ENCODE data around the gene CGB8. TPM values are rescaled to one million over a fixed set of nuclear protein-coding genes. Genes with fewer than 3 reads are reported as not detected.

CGB8 gene
- total and polyA plus RNA-seq, 2 experiments from 2014 or later: 1.9 to 4.5 TPM

DNA sequence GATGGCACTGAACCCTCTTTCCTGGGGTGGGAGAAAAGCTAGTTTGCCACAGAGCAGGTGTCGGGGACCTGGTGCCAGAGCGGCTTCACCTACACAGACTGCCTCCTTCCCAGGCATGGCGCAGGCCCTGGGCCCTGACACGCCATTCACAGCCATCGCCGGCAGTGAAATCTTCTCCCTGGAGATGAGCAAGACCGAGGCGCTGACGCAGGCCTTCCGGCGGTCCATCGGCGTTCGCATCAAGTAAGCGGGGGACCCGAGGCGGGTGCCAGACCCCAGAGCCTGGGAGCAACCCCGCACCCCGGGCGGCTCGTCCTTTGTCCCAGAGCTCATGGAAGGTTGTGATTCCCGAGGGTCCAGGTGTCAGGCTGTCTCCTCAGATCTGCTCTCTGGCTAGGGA, 42.0 kb downstream of the CGB8 start:
- no peak for DNase-seq
- peaks cover 3% of the 10 kb centered on the region; the same call in 1 of the 2 replicates for H3K36me3 ChIP-seq (ENCODE audit: low read depth)
- WGBS, 2 experiments (ENCODE audit: low coverage in 1 of 2, low lambda C conversion rate in 2 of 2, missing lambda C conversion rate in 2 of 2): 94 to 95% methylated on average over 17 to 22 of the region's 22 CpGs

DNA sequence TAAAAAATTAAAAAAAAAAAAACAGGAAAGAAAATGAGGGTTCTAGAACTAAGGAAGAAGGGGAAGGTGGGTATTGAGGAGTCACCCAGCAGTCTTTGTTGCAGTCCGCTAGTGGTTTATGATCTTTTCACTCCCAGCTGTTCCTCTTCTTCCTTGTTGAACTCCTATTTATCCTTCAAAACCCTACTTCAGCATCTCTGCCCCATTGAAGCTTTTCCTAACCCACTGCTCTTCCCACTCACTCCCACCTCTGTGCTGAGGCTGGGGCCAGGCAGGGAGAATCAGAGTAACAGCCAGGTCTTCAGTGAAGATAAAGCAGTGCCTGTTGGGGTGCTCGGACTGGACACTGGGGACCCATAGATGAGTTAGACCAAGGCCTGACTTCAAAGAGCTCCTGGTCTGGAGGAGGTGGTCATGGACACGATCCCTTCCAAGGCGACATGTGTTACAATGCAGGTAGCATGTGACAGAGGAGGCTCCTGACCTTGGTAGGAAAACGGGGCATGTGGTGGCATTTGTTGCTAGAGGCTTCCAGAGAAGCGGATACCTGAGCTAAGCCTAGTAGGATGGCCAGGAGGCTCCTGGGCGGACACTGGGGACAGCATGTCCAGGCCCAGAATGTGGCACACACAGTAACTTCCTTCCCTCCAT, 43.8 kb downstream of the CGB8 start:
- DNase-seq: no peak
- H3K9ac ChIP-seq: no peak overlapping the region
- 93 to 97% methylated on average over 7 of the region's 7 CpGs for WGBS, 2 experiments (ENCODE audit: low coverage in 1 of 2, low lambda C conversion rate in 2 of 2, missing lambda C conversion rate in 2 of 2)
- TF ChIP-seq EZH2phosphoT487 (IDR thresholded peaks at IDR 0.05; ENCODE audit: insufficient read depth, low read depth) (no peak), EZH2 (IDR thresholded peaks at IDR 0.05; ENCODE audit: insufficient read depth, poor library complexity, severe bottlenecking) (no peak)
- H3K36me3 ChIP-seq (ENCODE audit: low read depth): peaks cover 3% of the 10 kb centered on the region; the same call in 1 of the 2 replicates
- no peaks in the 10 kb centered on the region for H3K4me1 ChIP-seq (ENCODE audit: insufficient read depth)
- H3K27me3 ChIP-seq (replicated peaks; ENCODE audit: insufficient read depth): no peaks in the 10 kb centered on the region
- no peaks in the 10 kb centered on the region for H4K20me1 ChIP-seq (ENCODE audit: insufficient read depth)
- H3K4me3 ChIP-seq: no peak overlapping the region
- no peaks in the 10 kb centered on the region for H3K9me3 ChIP-seq (ENCODE audit: low read depth)
- H2AFZ ChIP-seq: no peak overlapping the region
- H3K79me2 ChIP-seq (ENCODE audit: insufficient read depth): peaks cover 11% of the 10 kb centered on the region; the same call in 1 of the 2 replicates
- H3K4me2 ChIP-seq (ENCODE audit: unreplicated experiment): no peak overlapping the region
- in situ Hi-C loops (cut with MboI): no loop called here
- H3K9me2 ChIP-seq (ENCODE audit: insufficient read depth): no peaks in the 10 kb centered on the region
- H3F3A ChIP-seq (ENCODE audit: insufficient read depth): no peaks in the 10 kb centered on the region
- H3K27ac ChIP-seq: no peak overlapping the region

More for the DNA sequence above, 42.0 kb downstream of the CGB8 start:
- no peaks in the 10 kb centered on the region for H3K9me3 ChIP-seq (ENCODE audit: low read depth)
- TF ChIP-seq EZH2phosphoT487 (IDR thresholded peaks at IDR 0.05; ENCODE audit: insufficient read depth, low read depth) (no peak), EZH2 (IDR thresholded peaks at IDR 0.05; ENCODE audit: insufficient read depth, poor library complexity, severe bottlenecking) (no peak)
- H3K9ac ChIP-seq: no peak overlapping the region
- H3F3A ChIP-seq (ENCODE audit: insufficient read depth): no peaks in the 10 kb centered on the region
- peaks cover 6% of the 10 kb centered on the region; the same call in 1 of the 2 replicates for H3K79me2 ChIP-seq (ENCODE audit: insufficient read depth)
- in situ Hi-C loops (cut with MboI): no loop called here
- no peak overlapping the region for H3K4me3 ChIP-seq
- no peaks in the 10 kb centered on the region for H3K27me3 ChIP-seq (replicated peaks; ENCODE audit: insufficient read depth)
- no peaks in the 10 kb centered on the region for H3K9me2 ChIP-seq (ENCODE audit: insufficient read depth)
- H3K4me2 ChIP-seq (ENCODE audit: unreplicated experiment): no peak overlapping the region
- no peak overlapping the region for H3K27ac ChIP-seq
- no peaks in the 10 kb centered on the region for H3K4me1 ChIP-seq (ENCODE audit: insufficient read depth)
- H2AFZ ChIP-seq: no peak overlapping the region
- H4K20me1 ChIP-seq (ENCODE audit: insufficient read depth): no peaks in the 10 kb centered on the region

DNA sequence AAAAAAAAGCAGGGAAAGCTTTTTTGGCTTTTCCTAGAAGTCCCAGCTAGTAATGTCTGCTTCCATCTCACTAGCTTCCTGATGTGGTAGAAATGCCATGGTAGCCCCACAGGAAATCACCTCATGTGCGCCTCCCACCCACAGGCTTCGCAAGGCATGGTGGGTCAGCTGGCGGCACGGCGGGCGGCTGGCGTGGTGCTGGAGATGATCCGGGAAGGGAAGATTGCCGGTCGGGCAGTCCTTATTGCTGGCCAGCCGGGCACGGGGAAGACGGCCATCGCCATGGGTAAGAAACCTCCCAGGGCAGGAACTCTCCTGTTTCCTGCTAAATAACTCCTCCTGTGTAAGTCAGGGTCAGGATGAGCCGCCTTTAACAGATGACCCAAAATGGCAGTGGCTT, 44.8 kb downstream of the CGB8 start:
- peaks cover 14% of the 10 kb centered on the region; the same call in 1 of the 2 replicates for H3K79me2 ChIP-seq (ENCODE audit: insufficient read depth)
- peaks cover 3% of the 10 kb centered on the region; the same call in 1 of the 2 replicates for H3K36me3 ChIP-seq (ENCODE audit: low read depth)
- 95 to 98% methylated on average over 15 of the region's 15 CpGs for WGBS, 2 experiments (ENCODE audit: low coverage in 1 of 2, low lambda C conversion rate in 2 of 2, missing lambda C conversion rate in 2 of 2)
- no peak overlapping the region for H3K9ac ChIP-seq
- no peaks in the 10 kb centered on the region for H3K27me3 ChIP-seq (replicated peaks; ENCODE audit: insufficient read depth)
- in situ Hi-C loops (cut with MboI): no loop called here
- no peak overlapping the region for H3K27ac ChIP-seq
- H3F3A ChIP-seq (ENCODE audit: insufficient read depth): no peaks in the 10 kb centered on the region
- H3K4me3 ChIP-seq: no peak overlapping the region
- H3K4me2 ChIP-seq (ENCODE audit: unreplicated experiment): no peak overlapping the region
- H3K4me1 ChIP-seq (ENCODE audit: insufficient read depth): no peaks in the 10 kb centered on the region
- TF ChIP-seq EZH2 (IDR thresholded peaks at IDR 0.05; ENCODE audit: insufficient read depth, poor library complexity, severe bottlenecking): no peak
- no peak for TF ChIP-seq EZH2phosphoT487 (IDR thresholded peaks at IDR 0.05; ENCODE audit: insufficient read depth, low read depth)
- H3K9me3 ChIP-seq (ENCODE audit: low read depth): no peaks in the 10 kb centered on the region
- H4K20me1 ChIP-seq (ENCODE audit: insufficient read depth): no peaks in the 10 kb centered on the region
- no peak overlapping the region for H2AFZ ChIP-seq
- no peak for DNase-seq
- H3K9me2 ChIP-seq (ENCODE audit: insufficient read depth): no peaks in the 10 kb centered on the region

DNA sequence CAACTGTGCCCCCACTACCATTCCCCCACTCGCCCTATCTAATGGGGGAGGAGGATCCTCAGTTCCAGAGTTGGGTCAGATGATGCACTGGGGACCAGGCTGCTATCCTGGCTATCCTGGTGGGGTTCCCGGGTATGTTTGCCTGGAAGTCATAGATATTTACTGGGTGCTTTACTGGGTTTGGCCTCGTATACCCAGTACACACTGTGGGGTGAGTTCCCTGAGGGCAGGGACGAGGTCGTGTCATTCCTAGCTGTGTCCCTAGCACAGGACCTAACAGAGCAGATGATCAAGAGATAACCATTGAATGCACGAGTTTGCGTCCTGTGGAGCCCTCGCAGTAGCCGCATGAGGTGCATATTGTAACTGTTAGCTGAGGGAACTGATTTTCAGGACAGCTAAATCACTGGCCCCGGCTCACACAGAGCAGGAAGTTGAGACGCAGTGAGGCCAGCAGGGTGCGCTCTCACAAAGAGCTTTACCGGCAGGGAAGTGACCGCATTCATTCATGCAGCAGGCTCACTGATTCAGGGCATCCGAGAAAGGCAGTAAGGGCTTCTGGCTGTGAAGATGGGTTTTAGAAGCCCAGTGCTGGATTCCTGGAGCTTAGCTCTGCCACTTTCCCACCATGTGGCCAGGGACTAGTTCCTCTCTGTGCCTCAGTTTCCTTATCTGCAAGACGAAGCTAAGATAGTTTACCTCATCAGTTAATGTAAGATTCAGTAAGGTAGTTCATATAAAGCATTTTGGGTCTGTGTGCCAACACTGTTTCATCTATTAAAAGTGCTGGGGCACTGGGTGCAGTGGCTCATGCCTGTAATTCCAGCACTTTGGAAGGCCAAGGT, 49.2 kb downstream of the CGB8 start:
- H2AFZ ChIP-seq: no peak overlapping the region
- no peaks in the 10 kb centered on the region for H3K9me2 ChIP-seq (ENCODE audit: insufficient read depth)
- in situ Hi-C loops (cut with MboI): no loop called here
- peak; percentile 91 for DNase-seq
- H3K79me2 ChIP-seq (ENCODE audit: insufficient read depth): peaks cover 54% of the 10 kb centered on the region
- peaks cover 4% of the 10 kb centered on the region; the same call in 1 of the 2 replicates for H3K4me1 ChIP-seq (ENCODE audit: insufficient read depth)
- no peak overlapping the region for H3K27ac ChIP-seq
- no peak overlapping the region for H3K4me2 ChIP-seq (ENCODE audit: unreplicated experiment)
- H3F3A ChIP-seq (ENCODE audit: insufficient read depth): no peaks in the 10 kb centered on the region
- H3K9ac ChIP-seq: no peak overlapping the region
- H3K27me3 ChIP-seq (replicated peaks; ENCODE audit: insufficient read depth): no peaks in the 10 kb centered on the region
- WGBS, 2 experiments (ENCODE audit: low coverage in 1 of 2, low lambda C conversion rate in 2 of 2, missing lambda C conversion rate in 2 of 2): 36 to 39% methylated on average over 16 of the region's 16 CpGs
- H3K36me3 ChIP-seq (ENCODE audit: low read depth): no peaks in the 10 kb centered on the region; the same call in 1 of the 2 replicates
- no peaks in the 10 kb centered on the region for H4K20me1 ChIP-seq (ENCODE audit: insufficient read depth)
- H3K4me3 ChIP-seq: no peak overlapping the region
- no peaks in the 10 kb centered on the region for H3K9me3 ChIP-seq (ENCODE audit: low read depth)
- TF ChIP-seq EZH2phosphoT487 (IDR thresholded peaks at IDR 0.05; ENCODE audit: insufficient read depth, low read depth): no peak
- no peak for TF ChIP-seq EZH2 (IDR thresholded peaks at IDR 0.05; ENCODE audit: insufficient read depth, poor library complexity, severe bottlenecking)

Measured in GM23248 (cell line).